RWPE2 (cell line): ENCODE results near the gene ADGRB3.

ENCODE experiments used
- ATAC-seq: fragments of 200-7000 bp; cut with Tn5 transposase; 3 replicates; pipeline ENCODE4 v1.9.1; 2021; ENCODE audit warnings: low read depth
- DNase-seq: peaks from one replicate; pipeline ENCODE4 v3.0.0-alpha.2; 2020; ENCODE audit warnings: low spot score
- H3K27ac ChIP-seq: fragments of 450-650 bp; 2 replicates; pipeline ENCODE4 v1.5.1; 2017; ENCODE audit warnings: mild to moderate bottlenecking; ENCODE audit not compliant: poor library complexity, severe bottlenecking
- H3K27me3 ChIP-seq: fragments of 250-450 bp; sonication (Bioruptor Pico); 2 replicates; pipeline ENCODE4 v1.5.1; 2021; ENCODE audit warnings: mild to moderate bottlenecking, moderate library complexity; ENCODE audit not compliant: insufficient read depth, poor library complexity, severe bottlenecking
- H3K36me3 ChIP-seq: fragments of 250-450 bp; sonication (Bioruptor Pico); 2 replicates; pipeline ENCODE4 v1.5.1; 2020; ENCODE audit warnings: low read depth, mild to moderate bottlenecking, moderate library complexity
- H3K4me1 ChIP-seq: fragments of 250-450 bp; sonication (Bioruptor Pico); 2 replicates; pipeline ENCODE4 v1.5.1; 2021; ENCODE audit warnings: mild to moderate bottlenecking, moderate library complexity; ENCODE audit not compliant: insufficient read depth, poor library complexity, severe bottlenecking
- H3K4me3 ChIP-seq: fragments of 250-450 bp; sonication (Bioruptor Pico); 2 replicates; pipeline ENCODE4 v1.5.1; 2021; ENCODE audit warnings: mild to moderate bottlenecking, moderate library complexity; ENCODE audit not compliant: severe bottlenecking
- H3K9me3 ChIP-seq: fragments of 250-450 bp; sonication (Bioruptor Pico); 2 replicates; pipeline ENCODE4 v1.5.1; 2021; ENCODE audit warnings: mild to moderate bottlenecking, moderate library complexity; ENCODE audit not compliant: severe bottlenecking
- TF ChIP-seq, protein P1 (sequence below): fragments of 450-650 bp; IDR thresholded peaks from one replicate; pipeline ENCODE4 v1.5.1; 2017; ENCODE audit warnings: mild to moderate bottlenecking, moderate library complexity; ENCODE audit not compliant: poor library complexity, severe bottlenecking

ADGRB3 gene

DNA sequence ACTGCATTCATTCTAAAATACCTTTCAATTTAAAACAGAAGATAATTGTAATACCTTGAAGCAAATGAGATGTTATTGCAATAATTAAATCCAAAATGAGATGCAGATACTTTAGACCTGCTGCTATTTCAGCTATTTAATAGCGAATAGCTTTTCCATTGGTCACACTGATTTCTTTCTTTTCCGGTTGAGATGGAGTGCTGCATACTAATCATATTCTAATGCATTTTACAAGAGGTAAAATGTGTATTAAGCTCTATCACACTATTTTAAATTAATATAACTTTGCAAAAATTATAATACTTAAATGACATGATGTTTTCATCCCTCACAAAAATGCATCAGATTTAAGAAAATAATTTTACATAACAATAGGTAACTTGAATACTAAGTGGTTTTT, 74.0 kb downstream of the ADGRB3 start:
- Histone ChIP-seq H3K4me1 (no peaks in the 10 kb centered on the region), H3K36me3 (no peaks in the 10 kb centered on the region), H3K4me3 (no peak overlapping the region), H3K27me3 (peaks cover 30% of the 10 kb centered on the region), H3K27ac (no peak overlapping the region), H3K9me3 (no peaks in the 10 kb centered on the region)
- DNase-seq (no peak), ATAC-seq (no peak)
- TF ChIP-seq, protein P1, sequence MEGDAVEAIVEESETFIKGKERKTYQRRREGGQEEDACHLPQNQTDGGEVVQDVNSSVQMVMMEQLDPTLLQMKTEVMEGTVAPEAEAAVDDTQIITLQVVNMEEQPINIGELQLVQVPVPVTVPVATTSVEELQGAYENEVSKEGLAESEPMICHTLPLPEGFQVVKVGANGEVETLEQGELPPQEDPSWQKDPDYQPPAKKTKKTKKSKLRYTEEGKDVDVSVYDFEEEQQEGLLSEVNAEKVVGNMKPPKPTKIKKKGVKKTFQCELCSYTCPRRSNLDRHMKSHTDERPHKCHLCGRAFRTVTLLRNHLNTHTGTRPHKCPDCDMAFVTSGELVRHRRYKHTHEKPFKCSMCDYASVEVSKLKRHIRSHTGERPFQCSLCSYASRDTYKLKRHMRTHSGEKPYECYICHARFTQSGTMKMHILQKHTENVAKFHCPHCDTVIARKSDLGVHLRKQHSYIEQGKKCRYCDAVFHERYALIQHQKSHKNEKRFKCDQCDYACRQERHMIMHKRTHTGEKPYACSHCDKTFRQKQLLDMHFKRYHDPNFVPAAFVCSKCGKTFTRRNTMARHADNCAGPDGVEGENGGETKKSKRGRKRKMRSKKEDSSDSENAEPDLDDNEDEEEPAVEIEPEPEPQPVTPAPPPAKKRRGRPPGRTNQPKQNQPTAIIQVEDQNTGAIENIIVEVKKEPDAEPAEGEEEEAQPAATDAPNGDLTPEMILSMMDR = no peak

DNA sequence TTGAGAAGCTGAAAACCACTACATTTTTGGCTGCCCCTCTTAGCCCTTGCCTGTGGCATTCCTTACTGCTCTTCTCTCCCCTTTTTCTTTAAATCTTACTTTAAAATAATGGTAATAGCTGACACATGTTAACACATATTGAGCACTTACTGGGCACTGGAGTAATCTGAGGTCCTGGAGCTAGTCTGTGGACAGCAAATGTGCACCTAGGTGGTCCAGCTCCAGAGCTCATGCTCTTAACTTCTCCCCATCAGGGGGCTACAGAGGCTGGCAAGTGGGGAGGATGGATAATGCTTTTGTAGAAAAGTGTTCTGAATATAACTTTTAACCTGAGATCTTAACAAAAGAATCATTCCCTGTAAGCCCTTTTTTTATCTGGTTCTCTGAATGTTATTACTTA, 74.8 kb downstream of the ADGRB3 start:
- no peaks in the 10 kb centered on the region for H3K9me3 ChIP-seq
- TF ChIP-seq, protein P1 = no peak
- no peak for ATAC-seq

DNA sequence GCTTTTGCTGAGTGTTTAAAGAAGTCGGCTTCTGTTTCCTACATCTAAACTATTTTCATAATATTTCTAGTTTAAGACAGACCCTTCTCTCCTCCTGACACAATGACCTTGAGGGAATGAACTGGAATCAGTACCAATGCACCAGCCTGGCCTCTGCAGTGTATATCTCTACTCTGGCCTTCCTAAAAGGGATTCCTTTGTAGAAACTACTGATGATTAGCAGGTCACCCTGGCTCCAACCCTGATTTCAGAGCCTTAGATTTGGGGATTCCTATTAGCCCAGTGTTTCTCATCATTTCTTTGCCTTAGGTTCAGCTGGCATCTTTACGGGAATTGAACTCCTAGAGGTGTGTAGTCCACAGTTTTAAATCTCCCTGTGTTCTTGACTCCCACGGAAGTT, 75.4 kb downstream of the ADGRB3 start:
- H3K4me1 ChIP-seq = no peaks in the 10 kb centered on the region
- no peaks in the 10 kb centered on the region for H3K9me3 ChIP-seq
- TF ChIP-seq, protein P1 = no peak
- no peaks in the 10 kb centered on the region for H3K36me3 ChIP-seq
- no peak overlapping the region for H3K27ac ChIP-seq
- H3K27me3 ChIP-seq = peaks cover 25% of the 10 kb centered on the region
- H3K4me3 ChIP-seq = no peak overlapping the region
- no peak for DNase-seq
- no peak for ATAC-seq

More for the DNA sequence above, 74.8 kb downstream of the ADGRB3 start:
- peaks cover 30% of the 10 kb centered on the region for H3K27me3 ChIP-seq
- H3K4me1 ChIP-seq = no peaks in the 10 kb centered on the region
- H3K4me3 ChIP-seq = no peak overlapping the region
- H3K36me3 ChIP-seq = no peaks in the 10 kb centered on the region
- H3K27ac ChIP-seq = no peak overlapping the region
- DNase-seq = no peak

DNA sequence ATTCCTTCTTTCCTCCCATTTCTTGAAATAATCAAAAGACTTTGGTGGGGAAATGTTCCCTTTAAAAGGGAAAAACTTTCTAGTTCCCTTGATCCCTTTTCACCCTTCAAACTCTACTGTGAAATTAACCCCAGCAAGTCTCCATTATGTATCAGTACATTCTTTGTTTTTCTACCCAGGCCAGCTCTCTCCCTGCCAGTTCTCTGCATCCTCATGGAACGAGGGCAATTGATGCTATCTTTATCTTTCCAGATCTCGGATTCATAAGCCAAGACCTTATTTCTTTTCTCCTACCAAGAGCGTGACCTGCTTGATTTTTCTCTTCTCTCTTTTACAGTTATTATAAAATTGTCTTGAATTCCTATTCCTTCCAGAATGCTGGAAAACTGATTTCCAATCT, 75.8 kb downstream of the ADGRB3 start:
- no peaks in the 10 kb centered on the region for H3K9me3 ChIP-seq
- H3K27me3 ChIP-seq = peaks cover 26% of the 10 kb centered on the region
- no peaks in the 10 kb centered on the region for H3K36me3 ChIP-seq
- no peak for ATAC-seq
- DNase-seq = no peak
- TF ChIP-seq, protein P1 = no peak
- no peak overlapping the region for H3K27ac ChIP-seq
- H3K4me1 ChIP-seq = no peaks in the 10 kb centered on the region
- H3K4me3 ChIP-seq = no peak overlapping the region

DNA sequence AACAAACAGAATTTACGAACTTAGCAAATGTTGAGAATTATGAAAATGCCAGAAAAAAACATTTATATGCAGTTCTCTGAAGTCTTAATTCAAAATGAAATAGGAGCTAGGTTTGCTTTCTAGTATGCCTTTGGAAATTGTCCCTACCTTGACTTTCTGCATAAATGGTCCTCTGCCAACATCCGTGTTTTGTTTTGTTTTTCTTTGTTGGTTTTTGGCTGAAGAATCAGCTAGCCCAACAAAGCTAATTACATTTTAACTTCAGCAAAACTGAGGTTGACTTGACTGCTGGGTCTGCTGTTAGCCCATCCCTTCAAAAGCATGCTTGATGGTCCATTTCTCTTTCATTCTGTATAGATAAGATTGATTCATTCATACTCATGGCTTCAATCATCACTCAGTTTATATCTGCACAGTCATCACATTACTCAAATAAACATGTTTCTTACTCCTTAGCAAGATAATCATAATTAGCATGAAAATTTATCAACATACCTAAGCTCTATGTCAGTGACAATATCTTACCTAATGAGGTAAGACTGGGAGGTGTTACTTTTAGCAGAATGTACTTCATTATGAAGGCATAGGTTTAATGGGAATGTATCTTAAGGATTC, 76.4 kb downstream of the ADGRB3 start:
- DNase-seq = no peak
- no peak for ATAC-seq
- H3K27ac ChIP-seq = no peak overlapping the region
- H3K4me3 ChIP-seq = no peak overlapping the region
- TF ChIP-seq, protein P1 = no peak
- no peaks in the 10 kb centered on the region for H3K9me3 ChIP-seq
- peaks cover 26% of the 10 kb centered on the region for H3K27me3 ChIP-seq
- no peaks in the 10 kb centered on the region for H3K4me1 ChIP-seq
- no peaks in the 10 kb centered on the region for H3K36me3 ChIP-seq
